GM12873 (cell line): ENCODE results near the gene ADARB2.

Experiments used
- CTCF ChIP-seq: IDR thresholded peaks from 2 replicates; pipeline ENCODE4 v1.5.1; 2012; ENCODE audit warnings: low read depth, mild to moderate bottlenecking, moderate library complexity, low read length, control low read depth; ENCODE audit not compliant: insufficient read depth; ENCODE audit errors: missing control alignments

The ADARB2 gene

DNA sequence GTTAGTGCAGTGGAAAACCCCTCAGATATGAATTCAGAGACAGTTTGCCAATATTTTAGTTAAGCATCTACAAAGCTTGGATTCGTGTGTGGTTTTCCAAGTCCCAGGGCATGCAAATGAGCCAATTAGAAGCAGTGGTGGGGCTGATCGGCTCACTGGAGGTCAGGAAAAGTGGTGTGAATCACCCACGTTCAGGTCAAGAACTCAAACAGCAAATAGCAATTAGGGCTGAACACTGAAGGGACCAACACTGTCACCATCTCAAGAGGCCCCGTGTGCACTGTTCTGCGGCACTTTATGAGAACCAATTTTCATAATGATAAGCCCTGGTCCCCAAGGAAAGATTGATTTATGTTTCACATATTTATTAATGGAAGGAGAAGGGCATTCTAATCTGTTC, 68.9 kb downstream of the ADARB2 start:
- TF ChIP-seq CTCF = no peak

DNA sequence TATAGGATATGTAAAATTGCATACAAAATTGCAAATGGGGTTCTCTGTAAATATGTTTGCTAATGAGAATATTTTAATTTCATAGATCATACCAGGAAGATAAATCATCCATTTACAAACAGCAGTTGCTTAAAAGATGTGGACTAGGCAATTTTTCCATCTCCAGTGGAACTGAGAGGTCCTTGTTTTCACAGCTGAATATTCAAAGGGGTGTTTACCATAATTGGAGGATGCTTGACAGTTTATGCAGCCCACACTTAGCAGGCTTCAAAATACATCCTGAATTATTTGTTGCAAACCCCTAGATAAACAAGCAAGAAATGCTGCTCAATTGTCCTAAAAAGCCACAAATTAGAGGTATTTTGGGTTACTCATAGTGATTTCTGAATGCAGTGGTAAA, 69.9 kb downstream of the ADARB2 start:
- TF ChIP-seq CTCF = no peak

- TF ChIP-seq CTCF = no peak
Measured at GRCh38 chr10:1666147-1666546, 71.2 kb downstream of the ADARB2 start.

DNA sequence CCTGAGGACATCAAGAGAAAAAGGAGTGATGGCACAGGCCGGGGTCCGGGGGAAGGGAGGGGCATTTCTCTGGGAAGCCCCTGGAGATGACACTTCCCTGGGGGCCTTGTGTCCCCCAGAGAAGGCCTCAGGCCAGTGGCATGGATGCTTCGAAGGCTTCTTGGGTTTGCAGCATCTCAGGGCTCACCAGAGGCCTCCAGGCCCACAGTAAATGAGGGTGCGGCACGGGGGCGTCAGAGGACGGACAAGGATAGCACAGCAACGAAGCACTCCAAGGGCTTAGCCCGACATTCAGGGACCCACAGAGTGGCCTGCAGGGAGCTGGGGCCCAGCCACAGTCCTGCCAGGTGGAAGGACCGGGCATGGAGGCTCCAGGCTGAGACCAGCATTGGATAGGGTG, 71.6 kb downstream of the ADARB2 start:
- TF ChIP-seq CTCF = no peak

- no peak for TF ChIP-seq CTCF
Measured at GRCh38 chr10:1665021-1665661, 72.2 kb downstream of the ADARB2 start.

- no peak for TF ChIP-seq CTCF
Measured at GRCh38 chr10:1664333-1664964, 72.9 kb downstream of the ADARB2 start.

DNA sequence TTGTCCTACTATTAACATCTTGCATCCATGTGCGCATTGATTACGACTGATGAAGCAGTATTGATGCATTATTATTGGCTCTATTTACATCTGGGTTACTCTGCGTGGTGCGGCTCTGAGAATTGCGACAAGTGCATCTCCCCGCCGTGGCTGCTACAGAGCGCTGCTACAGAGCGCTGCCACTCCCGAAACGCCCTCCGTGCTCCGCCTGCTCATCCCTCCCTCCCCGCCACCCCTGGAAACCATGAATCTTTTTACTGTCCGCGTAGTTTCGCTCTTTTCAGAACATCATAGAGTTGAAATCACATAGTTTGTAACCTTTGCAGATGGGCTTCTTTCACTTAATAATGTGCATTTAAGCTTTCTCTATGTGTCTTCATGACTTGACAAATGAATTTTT, 74.1 kb downstream of the ADARB2 start:
- no peak for TF ChIP-seq CTCF
